Gastrocnemius medialis (tissue), 4 donors: ENCODE data around the gene TEN1.

Experiments used
- POLR2A ChIP-seq, 2 donors: fragments of 450-650 bp; IDR thresholded peaks; one replicate each; pipeline ENCODE4 v1.6.1; 2017; ENCODE audit warnings: antibody characterized with exemption in 2 of 2, mild to moderate bottlenecking in 2 of 2, moderate library complexity in 2 of 2
- TF ChIP-seq, protein P1 (sequence below), 5 experiments: fragments of 450-650 bp in 3 of 5; fragments of 200-600 bp in 2 of 5; sonication (generic) in 2 of 5; IDR thresholded peaks in 4 of 5; conservative IDR thresholded peaks in 1 of 5; 1 replicate in 4 of 5; 2 replicates in 1 of 5; pipeline ENCODE4 v1.5.1; 2016 to 2019; ENCODE audit warnings: antibody characterized with exemption in 5 of 5, mild to moderate bottlenecking in 3 of 5, moderate library complexity in 3 of 5

GRCh38 chr17:75998327-75998795, 19.3 kb downstream of the TEN1 start:
- TF ChIP-seq, protein P1, sequence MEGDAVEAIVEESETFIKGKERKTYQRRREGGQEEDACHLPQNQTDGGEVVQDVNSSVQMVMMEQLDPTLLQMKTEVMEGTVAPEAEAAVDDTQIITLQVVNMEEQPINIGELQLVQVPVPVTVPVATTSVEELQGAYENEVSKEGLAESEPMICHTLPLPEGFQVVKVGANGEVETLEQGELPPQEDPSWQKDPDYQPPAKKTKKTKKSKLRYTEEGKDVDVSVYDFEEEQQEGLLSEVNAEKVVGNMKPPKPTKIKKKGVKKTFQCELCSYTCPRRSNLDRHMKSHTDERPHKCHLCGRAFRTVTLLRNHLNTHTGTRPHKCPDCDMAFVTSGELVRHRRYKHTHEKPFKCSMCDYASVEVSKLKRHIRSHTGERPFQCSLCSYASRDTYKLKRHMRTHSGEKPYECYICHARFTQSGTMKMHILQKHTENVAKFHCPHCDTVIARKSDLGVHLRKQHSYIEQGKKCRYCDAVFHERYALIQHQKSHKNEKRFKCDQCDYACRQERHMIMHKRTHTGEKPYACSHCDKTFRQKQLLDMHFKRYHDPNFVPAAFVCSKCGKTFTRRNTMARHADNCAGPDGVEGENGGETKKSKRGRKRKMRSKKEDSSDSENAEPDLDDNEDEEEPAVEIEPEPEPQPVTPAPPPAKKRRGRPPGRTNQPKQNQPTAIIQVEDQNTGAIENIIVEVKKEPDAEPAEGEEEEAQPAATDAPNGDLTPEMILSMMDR (IDR thresholded peaks at IDR 0.05 in 4 of 5, conservative IDR thresholded peaks at IDR 0.05 in 1 of 5), result no peak
- TF ChIP-seq POLR2A (IDR thresholded peaks at IDR 0.05), result no peak
